GM18873 (cell line): Measurements from ENCODE around the gene MEGF11.
A peak's percentile ranks its signal among the peaks of the same experiment; 100 is the strongest.

Experiments
- ATAC-seq: cut with Tn5 transposase; IDR thresholded peaks from one replicate; pipeline ENCODE4 v1.9.1; 2021; ENCODE audit warnings: mild to moderate bottlenecking, moderate library complexity, moderate number of reproducible peaks; ENCODE audit not compliant: unreplicated experiment, low FRiP score

The MEGF11 gene

DNA sequence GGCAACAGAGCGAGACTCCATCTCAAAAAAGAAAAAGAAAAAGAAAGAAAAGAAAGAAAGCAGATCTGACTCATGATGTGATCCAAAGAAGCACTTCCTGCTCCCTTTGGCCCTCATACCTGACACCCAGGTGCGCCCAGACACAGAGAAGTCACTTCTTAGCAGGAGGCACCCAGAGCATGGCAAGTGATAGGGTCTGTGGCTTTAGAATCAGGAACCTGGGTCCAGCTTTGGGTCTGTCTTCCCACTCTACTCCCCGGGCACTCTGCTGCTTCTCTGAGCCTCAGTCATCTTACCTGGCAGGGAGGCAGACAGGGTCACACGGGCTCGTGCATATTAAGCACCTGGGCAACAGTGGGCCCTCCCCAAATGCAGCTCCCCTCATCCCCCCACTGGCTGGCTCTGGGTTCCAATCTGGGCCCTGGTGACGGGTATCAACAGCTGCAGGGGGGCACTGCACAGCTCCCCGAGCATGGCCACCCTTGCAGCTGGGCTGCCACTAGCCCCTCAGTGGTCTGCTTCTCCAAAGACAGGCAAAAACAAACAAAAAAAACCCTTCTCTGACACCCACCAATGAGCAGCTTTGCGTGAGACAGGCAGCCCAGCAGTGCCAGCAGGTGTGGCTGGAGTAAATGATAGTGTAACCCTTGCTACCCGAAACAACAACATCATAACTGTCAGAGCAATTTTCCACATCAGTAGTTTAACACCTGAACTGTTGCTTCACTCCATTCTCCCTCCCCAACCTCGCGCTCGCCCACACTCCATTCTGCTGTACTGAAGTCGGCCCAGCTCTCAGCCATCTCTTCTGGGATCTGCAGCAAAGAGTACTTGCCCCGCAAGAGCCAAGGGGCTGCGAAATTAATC lies 99.8 kb downstream of the MEGF11 start:
- ATAC-seq, result peak; percentile 65

DNA sequence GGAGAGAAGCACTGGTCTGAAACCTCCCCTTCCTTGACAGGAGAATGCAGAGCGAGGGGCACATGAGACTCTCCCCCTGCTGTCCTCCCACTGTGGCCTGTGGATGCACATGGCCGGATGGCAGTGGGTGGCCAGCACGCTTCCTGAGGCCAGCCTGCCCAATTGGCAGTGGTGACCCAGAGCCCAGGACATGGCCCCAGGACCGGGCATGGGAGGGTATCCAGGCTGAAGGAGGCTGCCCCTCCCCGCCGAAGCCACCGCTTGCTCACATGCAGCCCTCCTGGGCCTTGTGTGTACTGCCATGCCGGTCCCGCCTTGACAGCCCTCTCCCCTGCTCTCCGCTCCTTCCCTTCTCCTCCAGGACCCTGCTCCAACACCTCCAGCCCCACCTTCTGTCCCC lies 100.9 kb downstream of the MEGF11 start:
- no peak for ATAC-seq

DNA sequence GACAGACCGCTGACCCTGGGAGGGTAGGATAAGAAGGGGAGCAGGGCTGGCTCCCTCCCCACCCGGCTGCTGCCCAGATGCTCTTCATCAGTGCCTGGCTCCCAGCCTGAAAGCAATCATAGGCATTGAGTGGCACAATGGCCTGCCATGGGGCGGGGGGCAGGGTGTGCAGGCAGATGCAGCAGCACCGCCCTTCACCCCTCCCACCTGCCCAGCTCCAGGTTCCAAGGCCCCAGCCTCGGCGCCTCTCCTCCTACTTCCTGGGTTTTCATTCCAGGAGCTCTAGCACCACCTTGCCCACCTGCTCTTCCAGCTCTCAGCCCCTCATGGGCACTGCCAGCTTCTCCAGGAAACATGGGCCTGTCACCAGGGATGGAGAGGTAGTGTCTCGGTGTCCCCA lies 101.7 kb downstream of the MEGF11 start:
- ATAC-seq, result no peak

DNA sequence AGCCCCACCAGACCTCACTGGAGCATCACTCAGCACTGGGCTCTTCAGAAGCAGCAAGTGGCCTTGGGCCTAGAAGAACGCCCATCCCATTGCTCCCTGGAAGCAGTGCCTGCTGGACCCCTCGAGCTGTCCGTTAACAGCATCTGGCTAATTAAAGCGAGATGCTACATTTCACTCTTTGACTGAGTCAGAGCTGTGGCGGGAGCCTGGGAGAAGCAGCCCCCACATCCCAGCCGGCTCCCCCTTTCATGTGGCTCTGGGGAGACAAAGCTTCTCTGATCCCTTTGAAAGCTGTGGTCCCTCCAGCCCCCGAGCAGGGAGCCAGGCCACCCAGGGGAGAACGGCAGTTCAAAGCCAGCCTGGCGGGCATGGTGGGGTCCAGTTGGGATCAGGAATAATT lies 103.7 kb downstream of the MEGF11 start:
- ATAC-seq, result no peak

DNA sequence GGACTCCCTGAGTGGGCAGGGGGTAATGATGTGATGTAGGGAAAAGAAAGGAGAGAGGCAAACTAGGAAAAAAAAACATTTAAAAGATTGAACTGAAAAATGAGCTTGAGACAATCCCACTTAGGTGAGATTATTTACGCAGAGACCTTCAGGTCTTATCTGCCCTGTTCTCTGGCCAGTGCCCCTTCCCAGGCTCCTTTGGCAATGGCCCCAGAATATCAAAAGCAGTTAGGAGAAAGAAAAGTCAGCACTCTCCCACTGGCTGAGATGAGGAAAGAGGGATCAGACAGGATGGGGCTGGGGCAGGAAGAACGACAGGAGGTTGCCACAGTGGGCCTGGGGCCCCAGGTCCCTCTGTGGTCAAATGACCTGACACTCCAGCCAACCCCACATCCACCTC lies 105.4 kb downstream of the MEGF11 start:
- ATAC-seq, result no peak

DNA sequence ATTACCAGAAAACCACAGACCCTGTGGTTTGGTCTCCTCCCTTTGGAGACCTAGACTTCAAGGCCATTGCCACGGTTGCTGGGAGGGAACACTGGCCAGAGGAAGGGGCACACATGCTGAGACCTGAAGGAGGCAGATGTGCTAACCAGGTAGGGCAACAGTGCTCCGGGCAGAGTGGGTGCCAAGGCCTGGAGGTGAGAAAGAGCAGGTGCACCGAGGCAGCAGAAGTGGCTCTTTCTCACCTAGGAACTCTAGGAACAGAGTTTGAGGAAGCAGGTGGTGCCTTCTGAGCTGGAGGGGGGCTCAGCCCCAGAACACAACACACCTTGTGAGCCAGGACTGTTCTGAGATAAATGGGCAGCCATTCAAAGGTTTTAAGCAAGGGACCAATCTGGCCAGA lies 106.1 kb downstream of the MEGF11 start:
- no peak for ATAC-seq

DNA sequence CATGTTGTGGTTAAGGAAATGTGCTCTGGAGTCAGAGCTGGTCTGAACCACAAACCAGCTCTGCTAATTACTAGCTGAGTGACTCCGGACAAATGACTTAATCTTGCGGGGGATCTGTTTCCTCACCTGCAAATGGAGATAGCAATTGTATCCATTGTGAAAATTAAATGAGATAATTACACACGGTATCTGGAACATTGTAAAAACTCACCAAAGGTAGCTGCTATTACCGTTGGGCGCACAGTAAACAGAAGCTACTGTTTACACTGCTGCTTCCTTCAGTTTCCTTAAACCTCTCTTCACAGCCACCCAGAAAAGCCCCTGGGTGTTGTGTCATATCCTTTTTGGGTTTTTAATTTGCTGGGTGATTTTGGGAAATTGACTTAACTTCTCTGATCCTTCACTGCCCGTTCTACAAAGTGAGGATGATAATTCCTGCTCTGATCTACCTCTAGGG lies 107.8 kb downstream of the MEGF11 start:
- no peak for ATAC-seq

DNA sequence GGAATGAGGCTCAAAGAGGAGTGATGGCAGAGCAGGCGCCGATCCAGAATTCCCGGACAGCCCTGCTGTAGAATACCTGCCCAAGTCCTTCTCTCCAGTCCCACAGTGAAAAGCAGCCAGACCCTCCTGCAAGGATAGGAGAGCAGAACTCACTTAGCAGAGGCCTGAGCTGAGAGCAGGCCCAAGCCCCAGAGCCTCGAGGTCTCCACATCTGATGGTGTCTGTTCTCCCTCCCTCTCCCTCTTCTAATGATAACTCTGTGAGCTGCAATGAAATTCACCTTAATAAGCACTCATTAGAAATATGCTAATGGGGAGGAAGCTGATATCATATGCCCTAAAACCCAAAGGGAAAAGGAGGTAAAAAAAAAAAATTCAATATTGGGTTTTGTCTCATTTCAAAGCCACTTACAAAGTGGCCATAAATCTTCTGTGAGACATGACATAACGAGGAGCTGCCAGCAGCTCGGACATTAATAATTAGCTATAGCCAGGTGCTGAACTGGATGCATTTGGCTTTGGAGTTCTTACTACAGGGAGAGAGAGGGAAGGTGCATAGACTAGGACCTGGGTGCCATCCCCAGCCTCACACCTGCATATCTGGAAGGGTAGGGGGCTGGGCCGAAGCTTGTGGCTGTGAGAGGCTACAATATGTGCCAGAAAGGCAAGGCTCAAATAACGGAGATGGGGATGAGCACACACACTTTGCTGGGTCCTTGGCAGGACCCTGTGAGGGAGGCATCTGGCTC lies 108.4 kb downstream of the MEGF11 start:
- ATAC-seq, result no peak

DNA sequence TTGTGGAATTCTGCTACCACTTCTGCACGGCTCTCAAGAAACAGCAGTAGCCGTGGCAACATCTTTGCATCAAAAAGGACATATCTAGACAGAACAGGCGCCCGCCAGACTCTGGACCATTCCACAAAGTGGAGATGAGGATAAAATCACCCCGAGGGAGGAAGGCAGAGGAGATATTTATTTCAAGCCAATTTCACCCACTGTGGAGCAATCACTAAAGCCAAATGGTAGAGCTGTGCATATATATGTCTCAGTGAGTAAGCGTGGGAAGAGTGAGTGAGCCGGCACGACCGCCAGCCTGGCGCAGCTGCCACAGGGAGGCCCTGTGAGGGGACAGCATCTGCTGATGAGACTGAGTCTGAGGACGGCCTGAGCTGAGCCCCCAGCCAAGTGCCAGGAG lies 111.3 kb downstream of the MEGF11 start:
- ATAC-seq, result no peak

DNA sequence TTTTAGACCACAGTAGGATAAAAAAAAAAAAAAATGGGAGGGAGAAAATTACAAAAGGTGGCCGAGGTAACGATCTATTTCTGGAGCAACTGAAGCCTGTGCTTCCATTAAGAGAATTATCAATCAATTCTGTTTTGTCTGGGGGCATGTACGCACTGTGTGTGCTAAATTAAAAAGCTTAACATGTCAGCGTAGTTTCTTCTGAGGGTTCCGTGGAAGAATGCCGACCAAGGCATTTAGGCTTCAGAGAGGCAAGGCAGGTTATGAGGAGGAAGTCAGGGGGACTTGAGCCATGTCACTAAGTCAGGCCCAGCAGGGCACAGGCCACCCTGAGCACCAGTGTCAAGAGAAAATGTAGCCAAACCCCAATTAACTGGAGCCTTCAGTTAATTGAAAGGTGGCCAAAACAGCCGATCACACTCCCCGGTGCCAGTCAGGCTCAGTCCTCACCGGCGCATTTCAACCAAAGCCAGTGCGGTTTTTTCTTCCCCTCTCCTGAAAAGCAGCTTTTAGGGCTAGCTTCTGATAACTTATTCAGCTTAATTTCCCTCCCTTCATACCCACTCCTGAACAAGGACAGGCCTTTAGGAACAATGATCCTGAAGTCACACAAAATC lies 113.9 kb downstream of the MEGF11 start:
- ATAC-seq, result no peak

DNA sequence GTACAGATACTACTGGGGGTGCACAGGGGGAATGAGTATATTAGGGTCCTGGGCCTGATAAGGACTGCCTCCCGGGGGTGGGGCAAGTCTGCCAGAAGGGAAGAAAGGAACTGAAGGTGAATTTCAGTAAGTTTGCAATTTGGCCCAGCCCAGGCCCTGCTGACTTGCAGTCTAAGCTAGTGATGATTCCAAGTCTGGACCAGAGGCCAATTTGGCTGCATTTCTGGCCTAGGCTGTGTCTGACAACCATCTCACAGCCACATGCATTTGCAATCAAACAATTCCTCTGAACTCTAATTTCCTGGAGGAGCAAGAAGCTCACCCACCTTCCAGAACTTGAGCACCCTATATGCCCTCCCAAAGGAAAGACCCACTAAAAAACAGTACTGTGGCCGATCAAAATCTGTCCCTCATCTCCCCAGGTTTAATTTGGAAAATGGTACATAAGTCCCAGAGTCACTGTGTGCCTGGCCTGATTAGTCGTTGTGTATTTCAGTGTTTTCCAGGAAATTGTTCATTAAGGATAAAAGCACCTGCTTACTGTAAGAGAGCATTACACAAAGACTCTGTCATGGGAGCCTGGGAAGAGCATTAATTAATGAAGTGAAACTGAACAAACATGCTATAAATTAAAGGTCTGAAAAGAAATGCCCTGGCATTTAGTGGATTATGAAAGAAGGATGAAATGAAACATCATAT lies 114.5 kb downstream of the MEGF11 start:
- no peak for ATAC-seq

DNA sequence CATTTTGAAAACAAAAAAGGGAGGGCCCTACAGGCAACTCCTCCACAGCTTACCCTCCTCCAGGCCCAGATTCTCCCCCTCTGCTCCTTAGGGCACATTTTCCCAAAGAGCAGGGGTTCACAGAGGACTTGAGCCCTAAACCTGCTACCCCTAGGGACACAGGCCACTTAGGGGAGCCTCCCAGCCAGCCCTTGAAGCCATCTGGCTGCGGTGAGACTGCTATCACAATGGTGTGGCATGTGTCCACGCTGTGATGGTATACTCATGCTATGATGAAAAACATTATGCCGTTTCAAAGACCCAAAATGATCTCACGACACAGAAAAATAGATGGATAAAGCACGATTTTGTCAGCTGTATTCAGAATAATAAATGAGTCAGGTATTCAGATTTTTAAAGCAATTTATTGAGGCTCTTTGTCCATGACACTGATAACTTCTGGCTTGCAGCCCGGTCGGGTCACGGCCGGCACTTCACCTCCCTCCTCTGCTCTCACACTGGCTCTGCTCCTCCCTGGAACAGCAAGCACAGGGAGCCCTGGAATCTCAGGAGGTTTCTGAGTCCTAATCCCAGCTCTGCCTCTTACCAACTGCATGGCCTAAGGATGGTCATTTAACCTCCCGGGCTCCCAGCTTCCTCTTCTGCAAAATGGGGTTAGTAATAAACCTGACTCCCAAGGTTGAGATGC lies 115.3 kb downstream of the MEGF11 start:
- ATAC-seq, result no peak

DNA sequence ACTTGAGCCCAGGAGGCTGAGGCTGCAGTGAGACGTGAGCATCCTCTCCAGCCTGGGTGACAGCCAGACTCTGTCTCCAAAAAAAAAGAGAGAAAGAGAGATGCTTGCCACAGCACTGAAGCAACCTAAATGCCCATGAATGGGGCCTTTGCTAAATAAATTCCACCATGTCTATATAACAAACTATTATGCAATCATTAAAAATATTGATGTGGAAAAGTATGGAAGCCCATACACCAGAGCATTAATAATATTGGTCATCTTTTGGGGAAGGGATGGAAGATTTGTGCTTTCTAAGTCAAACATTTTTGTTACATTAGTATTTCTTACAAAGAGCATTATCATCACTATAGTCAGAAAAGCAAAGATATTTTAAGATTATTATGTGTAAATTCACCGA lies 116.6 kb downstream of the MEGF11 start:
- no peak for ATAC-seq

DNA sequence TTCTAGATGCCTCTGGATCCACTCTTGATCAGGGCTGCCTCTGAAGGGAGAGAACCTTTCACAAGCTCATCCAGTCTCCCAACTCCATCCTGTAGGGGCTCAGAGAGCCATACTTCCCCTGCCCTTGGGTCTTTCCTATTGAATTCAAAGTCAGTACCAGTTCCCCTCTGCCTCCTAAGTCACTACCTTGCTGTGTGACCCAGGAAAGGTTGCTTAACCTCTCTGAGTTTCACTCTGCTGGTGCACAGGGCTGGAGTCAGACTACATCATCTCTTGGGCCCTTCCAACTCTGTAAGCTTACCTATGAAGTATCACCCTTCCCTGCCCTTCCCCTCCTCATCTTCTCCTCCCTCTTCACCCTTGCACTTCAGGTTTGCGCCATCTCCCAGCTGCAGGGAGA lies 117.9 kb downstream of the MEGF11 start:
- ATAC-seq, result no peak

DNA sequence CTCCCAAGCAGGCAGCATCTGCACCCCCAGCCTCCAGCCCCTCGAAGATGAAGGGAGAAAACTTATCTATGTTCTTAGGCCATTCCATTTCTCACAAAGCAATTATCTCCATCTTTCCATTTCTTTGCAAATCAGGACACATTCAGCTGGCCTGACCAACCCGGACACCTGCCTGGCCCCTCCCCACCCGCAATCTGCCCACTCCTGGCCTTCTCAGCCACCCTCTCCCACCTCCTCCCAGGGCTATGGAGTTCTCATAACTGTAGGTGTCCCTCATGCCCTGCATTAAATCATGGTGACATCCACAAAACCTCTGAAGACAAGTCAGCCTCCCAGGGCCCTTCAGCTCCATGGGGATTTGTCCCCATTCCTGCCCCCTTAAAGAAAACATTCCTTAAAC lies 119.3 kb downstream of the MEGF11 start:
- ATAC-seq, result no peak

DNA sequence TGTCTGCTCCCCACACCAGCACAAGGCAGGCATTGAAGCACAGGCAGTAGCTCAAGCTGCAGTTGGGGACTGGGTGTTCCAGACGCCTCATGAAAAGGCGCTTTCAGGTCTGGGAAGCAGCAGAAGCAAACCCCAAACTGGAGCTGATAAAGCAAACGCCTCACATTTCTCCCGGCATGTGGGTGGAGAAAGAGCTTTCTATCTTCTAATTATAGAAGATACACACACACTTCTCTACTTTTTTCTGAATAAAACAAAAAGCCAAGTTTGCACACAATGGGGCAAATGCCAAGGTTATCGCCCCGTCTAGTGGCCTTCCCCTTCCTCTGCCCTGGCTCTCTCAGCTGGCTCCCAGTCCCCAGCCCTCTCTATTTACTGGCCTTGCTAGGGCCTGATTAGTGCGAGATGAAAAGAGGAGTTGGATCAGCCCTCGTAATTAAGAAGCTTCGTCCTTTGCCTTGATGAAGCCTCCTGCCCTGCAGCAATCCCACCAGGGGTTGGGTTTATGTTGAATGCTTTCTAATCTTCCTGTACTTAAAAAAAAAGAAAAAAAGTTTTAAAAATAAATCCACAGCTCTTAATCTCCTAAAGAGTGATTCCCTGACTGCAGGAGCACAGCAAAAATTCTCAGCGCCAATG lies 120.2 kb downstream of the MEGF11 start:
- no peak for ATAC-seq

DNA sequence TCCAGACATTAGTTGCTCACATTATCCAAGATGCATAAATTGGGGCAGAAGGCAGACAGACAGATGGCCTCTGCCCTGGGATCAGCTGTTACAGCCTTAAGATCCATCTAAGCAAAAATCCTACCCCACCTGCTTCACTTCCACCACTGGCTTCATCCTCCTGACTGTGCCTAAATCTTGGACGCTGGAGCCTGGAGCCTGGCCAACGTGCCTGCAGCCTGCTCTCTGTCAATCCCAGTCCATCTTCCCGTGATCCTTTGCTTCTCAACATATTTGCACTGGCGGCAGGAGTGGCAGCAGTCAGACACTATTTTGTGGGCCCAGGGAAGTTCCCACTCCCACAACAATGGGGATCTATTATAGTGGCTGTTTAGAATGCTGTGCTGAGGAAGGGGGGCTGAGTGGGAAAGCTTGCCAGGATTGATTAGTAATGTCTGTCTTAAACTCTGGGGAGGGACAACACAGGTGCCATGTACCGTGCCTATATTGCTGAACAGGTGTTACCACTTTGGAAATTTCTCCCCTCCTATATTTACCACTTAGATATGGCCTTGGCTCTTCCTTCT lies 121.2 kb downstream of the MEGF11 start:
- no peak for ATAC-seq

DNA sequence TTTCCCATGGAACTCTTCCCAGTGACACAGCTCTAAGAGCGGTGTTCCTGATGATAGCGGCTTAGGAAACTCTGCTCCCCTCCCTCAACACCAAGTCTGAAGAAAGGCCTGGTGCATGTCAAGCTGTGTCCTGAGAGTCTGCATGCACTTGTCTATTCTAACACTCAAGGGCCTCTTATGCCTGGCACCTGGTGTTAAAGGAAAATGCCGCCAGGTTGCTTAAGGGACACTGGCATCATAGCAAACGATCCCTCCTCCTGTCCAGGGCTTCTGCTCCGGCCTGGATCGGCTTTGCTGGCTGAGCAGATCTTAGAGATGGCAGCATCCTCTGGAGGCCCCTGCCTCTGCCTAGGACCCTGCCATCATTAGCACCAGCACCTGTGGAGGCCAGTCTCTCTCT lies 121.7 kb downstream of the MEGF11 start:
- ATAC-seq, result no peak

DNA sequence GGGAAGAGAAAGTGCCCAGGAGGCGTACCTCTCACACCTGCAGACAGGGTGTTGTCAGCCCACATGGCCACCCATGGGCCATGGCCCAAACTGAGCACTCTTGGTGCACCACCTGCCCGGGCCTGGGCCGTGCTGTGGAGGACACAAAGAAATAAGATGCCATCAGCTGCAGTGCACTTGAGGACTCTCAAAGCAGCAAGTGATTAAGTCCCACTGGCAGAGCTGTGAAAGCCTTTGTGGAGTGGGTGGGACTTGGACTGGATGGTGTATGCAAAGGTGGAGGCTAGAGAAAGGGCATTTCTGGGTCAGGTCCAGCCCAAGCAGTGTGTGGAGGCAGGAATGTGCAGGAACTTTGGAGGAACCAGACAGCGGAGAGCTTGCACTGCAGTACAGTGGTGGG lies 122.3 kb downstream of the MEGF11 start:
- ATAC-seq, result no peak
